Cardiac muscle cell (in vitro differentiated cells and primary cell): ENCODE measurements around the gene MKNK2. TPM values are rescaled to one million over a fixed set of nuclear protein-coding genes. Genes with fewer than 3 reads are reported as not detected.

Experiments used
- DNase-seq, 2 donors: peaks; one replicate each; pipeline versions ENCODE4 v3.0.0 to v3.0.0-alpha.2; 2010 to 2017; ENCODE audit warnings: low read depth in 1 of 2, low spot score in 1 of 2
- H3K27ac ChIP-seq: fragments of 200-600 bp; sonication (generic); 2 replicates; pipeline ENCODE4 v1.5.1; 2016
- H3K27me3 ChIP-seq: fragments of 200-600 bp; sonication (generic); 2 replicates; pipeline ENCODE4 v1.6.0; 2016; ENCODE audit warnings: control low read depth
- H3K36me3 ChIP-seq: fragments of 200-600 bp; sonication (generic); 2 replicates; pipeline ENCODE4 v1.5.1; 2016; ENCODE audit warnings: control low read depth
- H3K4me1 ChIP-seq: fragments of 200-600 bp; sonication (generic); 2 replicates; pipeline ENCODE4 v1.8.1; 2017; ENCODE audit warnings: low read depth, mild to moderate bottlenecking, mixed run types
- H3K4me3 ChIP-seq: fragments of 200-600 bp; sonication (generic); 2 replicates; pipeline ENCODE4 v1.5.1; 2016; ENCODE audit warnings: mild to moderate bottlenecking
- H3K9me3 ChIP-seq: fragments of 200-600 bp; sonication (generic); 2 replicates; pipeline ENCODE4 v1.5.1; 2017; ENCODE audit warnings: low read depth, mild to moderate bottlenecking, control low read depth
- polyA plus RNA-seq: library from polyadenylated mRNA; unstranded; fragments of >200 nt; fragmentation: Nextera tagmentation; extraction: Ambion mirVana; gene quantifications from 2 replicates; pipeline ENCODE4 v1.2.1, GENCODE V29; 2016
- total RNA-seq: library from RNA; depleted of rRNA; stranded (reverse); fragments of >200 nt; gene quantifications from 2 replicates; pipeline ENCODE4 v1.2.3, GENCODE V29; 2016
- TF ChIP-seq, protein P1 (sequence below): IDR thresholded peaks from 2 replicates; pipeline ENCODE4 v1.5.1; 2012; ENCODE audit warnings: low read depth, mild to moderate bottlenecking, low read length

Gene MKNK2
- total RNA-seq (72.5 and 76.6 TPM in 2 replicates), polyA plus RNA-seq (72.8 and 87.2 TPM in 2 replicates)

- TF ChIP-seq, protein P1, sequence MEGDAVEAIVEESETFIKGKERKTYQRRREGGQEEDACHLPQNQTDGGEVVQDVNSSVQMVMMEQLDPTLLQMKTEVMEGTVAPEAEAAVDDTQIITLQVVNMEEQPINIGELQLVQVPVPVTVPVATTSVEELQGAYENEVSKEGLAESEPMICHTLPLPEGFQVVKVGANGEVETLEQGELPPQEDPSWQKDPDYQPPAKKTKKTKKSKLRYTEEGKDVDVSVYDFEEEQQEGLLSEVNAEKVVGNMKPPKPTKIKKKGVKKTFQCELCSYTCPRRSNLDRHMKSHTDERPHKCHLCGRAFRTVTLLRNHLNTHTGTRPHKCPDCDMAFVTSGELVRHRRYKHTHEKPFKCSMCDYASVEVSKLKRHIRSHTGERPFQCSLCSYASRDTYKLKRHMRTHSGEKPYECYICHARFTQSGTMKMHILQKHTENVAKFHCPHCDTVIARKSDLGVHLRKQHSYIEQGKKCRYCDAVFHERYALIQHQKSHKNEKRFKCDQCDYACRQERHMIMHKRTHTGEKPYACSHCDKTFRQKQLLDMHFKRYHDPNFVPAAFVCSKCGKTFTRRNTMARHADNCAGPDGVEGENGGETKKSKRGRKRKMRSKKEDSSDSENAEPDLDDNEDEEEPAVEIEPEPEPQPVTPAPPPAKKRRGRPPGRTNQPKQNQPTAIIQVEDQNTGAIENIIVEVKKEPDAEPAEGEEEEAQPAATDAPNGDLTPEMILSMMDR: peak; percentile 49
- peak within 1 kb of the TSS; percentile 46 for H3K27ac ChIP-seq
- H3K4me3 ChIP-seq: peak within 1 kb of the TSS; percentile 89
- H3K27me3 ChIP-seq: no peaks in the 10 kb centered on the region
- DNase-seq: peak; percentile 92 to 96
- no peaks in the 10 kb centered on the region for H3K36me3 ChIP-seq
- H3K4me1 ChIP-seq: peaks cover 15% of the 10 kb centered on the region
- H3K9me3 ChIP-seq: no peaks in the 10 kb centered on the region
These were observed at the start of gene MKNK2 for GRCh38 chr19:2050991-2051772. MKNK2 (minus strand) TSS chr19:2051244; CDS start chr19:2050851, 393 bp downstream.

DNA sequence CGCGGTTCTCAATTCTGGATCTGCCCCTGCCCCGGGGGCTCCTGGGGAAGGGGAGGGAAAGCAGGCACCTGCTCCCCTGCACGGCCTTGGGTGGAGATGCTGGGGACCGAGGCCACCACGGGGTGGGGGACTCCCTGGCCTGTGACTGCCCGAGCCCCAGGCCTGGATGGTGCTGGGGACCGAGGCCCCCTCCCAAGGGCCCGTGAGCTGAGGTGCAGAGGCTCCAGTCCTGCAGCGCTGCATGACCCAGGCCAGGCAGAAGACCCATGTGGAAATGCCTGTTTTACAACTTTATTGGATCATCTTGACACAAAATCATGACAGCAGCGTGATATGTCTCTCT is 49.6 kb upstream of the MKNK2 start:
- DNase-seq: no peak
- TF ChIP-seq, protein P1: no peak
- Histone ChIP-seq H3K4me1 (no peaks in the 10 kb centered on the region), H3K27ac (no peak overlapping the region), H3K4me3 (no peak overlapping the region), H3K36me3 (peaks cover 5% of the 10 kb centered on the region), H3K27me3 (no peaks in the 10 kb centered on the region), H3K9me3 (no peaks in the 10 kb centered on the region)

GRCh38 chr19:2099937-2100718 is 49.1 kb upstream of the MKNK2 start:
- H3K9me3 ChIP-seq: no peaks in the 10 kb centered on the region
- H3K4me3 ChIP-seq: no peak overlapping the region
- peaks cover 5% of the 10 kb centered on the region for H3K36me3 ChIP-seq
- DNase-seq: no peak
- H3K27me3 ChIP-seq: no peaks in the 10 kb centered on the region
- TF ChIP-seq, protein P1: no peak
- peaks cover 4% of the 10 kb centered on the region for H3K4me1 ChIP-seq
- H3K27ac ChIP-seq: no peak overlapping the region

DNA sequence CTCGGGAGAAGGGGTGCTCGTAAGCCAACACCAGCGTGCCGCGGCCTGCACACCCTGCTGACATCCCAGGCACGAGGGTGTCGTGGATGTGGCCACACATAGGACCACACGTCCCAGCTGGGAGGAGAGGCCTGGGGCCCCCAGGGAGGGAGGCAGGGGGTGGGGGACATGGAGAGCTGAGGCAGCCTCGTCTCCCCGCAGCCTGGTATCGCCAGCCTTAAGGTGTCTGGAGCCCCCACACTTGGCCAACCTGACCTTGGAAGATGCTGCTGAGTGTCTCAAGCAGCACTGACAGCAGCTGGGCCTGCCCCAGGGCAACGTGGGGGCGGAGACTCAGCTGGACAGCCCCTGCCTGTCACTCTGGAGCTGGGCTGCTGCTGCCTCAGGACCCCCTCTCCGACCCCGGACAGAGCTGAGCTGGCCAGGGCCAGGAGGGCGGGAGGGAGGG is 48.0 kb upstream of the MKNK2 start:
- TF ChIP-seq, protein P1: no peak
- H3K27ac ChIP-seq: no peak overlapping the region
- DNase-seq: no peak
- H3K9me3 ChIP-seq: no peaks in the 10 kb centered on the region
- H3K4me1 ChIP-seq: peaks cover 4% of the 10 kb centered on the region
- peaks cover 5% of the 10 kb centered on the region for H3K36me3 ChIP-seq
- H3K27me3 ChIP-seq: no peaks in the 10 kb centered on the region
- H3K4me3 ChIP-seq: no peak overlapping the region

DNA sequence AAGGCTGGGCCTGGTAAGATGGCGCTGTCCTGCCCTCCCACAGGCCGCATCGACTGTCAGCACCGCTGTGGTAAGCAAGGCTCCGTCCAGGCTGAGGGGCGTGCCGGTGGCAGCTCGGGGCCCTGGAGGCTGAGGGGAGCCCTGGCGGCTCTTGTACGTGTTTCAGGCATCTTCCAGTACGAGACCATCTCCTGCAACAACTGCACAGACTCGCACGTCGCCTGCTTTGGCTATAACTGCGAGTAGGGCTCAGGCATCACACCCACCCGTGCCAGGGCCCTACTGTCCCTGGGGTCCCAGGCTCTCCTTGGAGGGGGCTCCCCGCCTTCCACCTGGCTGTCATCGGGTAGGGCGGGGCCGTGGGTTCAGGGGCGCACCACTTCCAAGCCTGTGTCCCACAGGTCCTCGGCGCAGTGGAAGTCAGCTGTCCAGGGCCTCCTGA is 46.9 kb upstream of the MKNK2 start:
- Histone ChIP-seq H3K9me3 (no peaks in the 10 kb centered on the region), H3K27me3 (no peaks in the 10 kb centered on the region), H3K4me3 (no peak overlapping the region), H3K36me3 (peaks cover 5% of the 10 kb centered on the region), H3K27ac (no peak overlapping the region), H3K4me1 (peaks cover 4% of the 10 kb centered on the region)
- TF ChIP-seq, protein P1: no peak
- no peak for DNase-seq
